Liver (tissue), 9 donors: ENCODE results near the gene FAXDC2. TPM values are rescaled to one million over a fixed set of nuclear protein-coding genes. Genes with fewer than 3 reads are reported as not detected.

Source experiments
- DNase-seq: peaks from one replicate; pipeline ENCODE4 v3.0.0-alpha.2; 2017; ENCODE audit warnings: low spot score
- H3K27ac ChIP-seq, 2 donors: one replicate each; pipeline ENCODE4 v1.7.0; 2013; ENCODE audit warnings: inconsistent platforms in 2 of 2, low read length in 2 of 2, control low read depth in 1 of 2, low read depth in 1 of 2, mild to moderate bottlenecking in 1 of 2
- H3K27me3 ChIP-seq, 4 donors: one replicate each; pipeline versions ENCODE4 v1.6.1 to v1.7.0; 2013; ENCODE audit warnings: low read length in 3 of 4, inconsistent platforms in 1 of 4, mild to moderate bottlenecking in 1 of 4, moderate library complexity in 1 of 4; ENCODE audit not compliant: control insufficient read depth in 4 of 4, insufficient read depth in 4 of 4
- H3K36me3 ChIP-seq, 4 donors: one replicate each; pipeline versions ENCODE4 v1.6.1 to v1.7.0; 2013; ENCODE audit warnings: low read length in 3 of 4, mild to moderate bottlenecking in 3 of 4, low read depth in 1 of 4, moderate library complexity in 1 of 4; ENCODE audit not compliant: control insufficient read depth in 4 of 4, insufficient read depth in 3 of 4
- H3K4me1 ChIP-seq, 4 donors: one replicate each; pipeline versions ENCODE4 v1.6.1 to v1.7.0; 2013; ENCODE audit warnings: low read length in 3 of 4, mild to moderate bottlenecking in 3 of 4, moderate library complexity in 1 of 4; ENCODE audit not compliant: control insufficient read depth in 4 of 4, insufficient read depth in 4 of 4
- H3K4me3 ChIP-seq, 3 donors: one replicate each; pipeline versions ENCODE4 v1.6.1 to v1.7.0; 2013; ENCODE audit warnings: low read length in 3 of 3, control low read depth in 1 of 3, low read depth in 1 of 3, mild to moderate bottlenecking in 1 of 3
- H3K9ac ChIP-seq, 2 donors: one replicate each; pipeline ENCODE4 v1.7.0; 2013; ENCODE audit warnings: low read length in 2 of 2, mild to moderate bottlenecking in 2 of 2, moderate library complexity in 2 of 2, control low read depth in 1 of 2, low read depth in 1 of 2
- H3K9me3 ChIP-seq, 4 donors: one replicate each; pipeline versions ENCODE4 v1.6.1 to v1.7.0; 2013; ENCODE audit warnings: low read length in 3 of 4; ENCODE audit not compliant: control insufficient read depth in 4 of 4
- ATF3 ChIP-seq: IDR thresholded peaks from 2 replicates; pipeline ENCODE4 v1.6.1; 2016; ENCODE audit warnings: antibody characterized with exemption
- CTCF ChIP-seq: fragments of 150-350 bp; IDR thresholded peaks from 2 replicates; pipeline ENCODE4 v1.5.1; 2017; ENCODE audit warnings: improper control_type of control experiment, low read depth, low read length; ENCODE audit not compliant: missing input control
- EGR1 ChIP-seq, 2 donors: IDR thresholded peaks; 2 replicates each; pipeline ENCODE4 v1.6.1; 2016 to 2018; ENCODE audit warnings: antibody characterized with exemption in 2 of 2, low read depth in 2 of 2
- FOXA1 ChIP-seq: IDR thresholded peaks from 2 replicates; pipeline ENCODE4 v1.6.1; 2016; ENCODE audit warnings: antibody characterized with exemption
- FOXA2 ChIP-seq: IDR thresholded peaks from 2 replicates; pipeline ENCODE4 v1.6.1; 2016; ENCODE audit warnings: antibody characterized with exemption
- GABPA ChIP-seq, 2 donors: IDR thresholded peaks in 1 of 2; conservative IDR thresholded peaks in 1 of 2; 2 replicates each; pipeline ENCODE4 v1.6.1; 2016; ENCODE audit warnings: antibody characterized with exemption in 2 of 2, mild to moderate bottlenecking in 1 of 2, moderate library complexity in 1 of 2
- HNF4A ChIP-seq, 2 donors: conservative IDR thresholded peaks; 2 replicates each; pipeline ENCODE4 v1.6.1; 2016; ENCODE audit warnings: antibody characterized with exemption in 2 of 2, mild to moderate bottlenecking in 2 of 2
- HNF4G ChIP-seq: IDR thresholded peaks from 2 replicates; pipeline ENCODE4 v1.6.1; 2016; ENCODE audit warnings: antibody characterized with exemption
- MAX ChIP-seq: IDR thresholded peaks from 2 replicates; pipeline ENCODE4 v1.6.1; 2016; ENCODE audit warnings: antibody characterized with exemption
- NR2F2 ChIP-seq: IDR thresholded peaks from 2 replicates; pipeline ENCODE4 v1.6.1; 2016; ENCODE audit warnings: antibody characterized with exemption
- RAD21 ChIP-seq, 2 donors: IDR thresholded peaks; 2 replicates each; pipeline ENCODE4 v1.6.1; 2016; ENCODE audit warnings: antibody characterized with exemption in 2 of 2, mild to moderate bottlenecking in 2 of 2
- REST ChIP-seq: IDR thresholded peaks from 2 replicates; pipeline ENCODE4 v1.6.1; 2016; ENCODE audit warnings: antibody characterized with exemption, mild to moderate bottlenecking
- RXRA ChIP-seq, 2 donors: IDR thresholded peaks; 2 replicates each; pipeline ENCODE4 v1.6.1; 2017 to 2018; ENCODE audit warnings: antibody characterized with exemption in 2 of 2, mild to moderate bottlenecking in 1 of 2
- SP1 ChIP-seq: IDR thresholded peaks from 2 replicates; pipeline ENCODE4 v1.6.1; 2018; ENCODE audit warnings: antibody characterized with exemption, mild to moderate bottlenecking
- TAF1 ChIP-seq: conservative IDR thresholded peaks from 2 replicates; pipeline ENCODE4 v1.6.1; 2016; ENCODE audit warnings: antibody characterized with exemption, mild to moderate bottlenecking
- YY1 ChIP-seq: IDR thresholded peaks from 2 replicates; pipeline ENCODE4 v1.6.1; 2016; ENCODE audit warnings: antibody characterized with exemption, mild to moderate bottlenecking
- ZBTB33 ChIP-seq: IDR thresholded peaks from 2 replicates; pipeline ENCODE4 v1.6.1; 2016; ENCODE audit warnings: antibody characterized with exemption
- WGBS: extraction: QIAGEN DNeasy Blood & Tissue Kit; methylation state at CpG from one replicate; pipeline ENCODE4 v1.1.7; 2013; 5-methylcytosine and 5-hydroxymethylcytosine counted together
- polyA plus RNA-seq, 2 donors: library from polyadenylated mRNA; stranded (reverse) in 1 of 2; unstranded in 1 of 2; fragments of 200-250 nt in 1 of 2; fragments of >200 nt in 1 of 2; fragmentation: Nextera tagmentation in 1 of 2; extraction: Ambion mirVana in 1 of 2; gene quantifications; one replicate each; pipeline versions ENCODE4 v1.2.1 to v1.2.3, GENCODE V29; 2013 to 2015
- total RNA-seq, 2 donors: library from RNA; depleted of rRNA; stranded (reverse); fragments of >200 nt; gene quantifications; one replicate each; pipeline ENCODE4 v1.2.3, GENCODE V29; 2014
- donor health status: healthy.
- donor health status: healthy.
- donor health status: healthy.
- donor health status: healthy.
- donor health status: healthy.

FAXDC2 gene
- total and polyA plus RNA-seq, 4 donors: 27.5 to 110 (median 64.5) TPM

- WGBS: 62% methylated on average over 5 of the region's 5 CpGs
- no peak overlapping the region for H3K4me3 ChIP-seq
- H3K27me3 ChIP-seq: no peaks in the 10 kb centered on the region
- H3K27ac ChIP-seq: no peak overlapping the region
- TF ChIP-seq YY1 (no peak), RXRA (IDR thresholded peaks at IDR 0.05) (no peak), RAD21 (IDR thresholded peaks at IDR 0.05) (no peak), REST (no peak), FOXA1 (no peak), CTCF (no peak), SP1 (no peak), TAF1 (no peak), MAX (no peak)
- H3K9ac ChIP-seq: no peak overlapping the region
- DNase-seq: no peak
- H3K36me3 ChIP-seq: peaks cover 0 to 20% (median 15%) of the 10 kb centered on the region in 4 donors
- H3K4me1 ChIP-seq: peaks cover 0 to 3% (median 1%) of the 10 kb centered on the region in 4 donors
- H3K9me3 ChIP-seq: no peaks in the 10 kb centered on the region
Observed at GRCh38 chr5:154865466-154866184, 15.2 kb upstream of the FAXDC2 start.

GRCh38 chr5:154863291-154864080 is 13.1 kb upstream of the FAXDC2 start:
- WGBS: 95% methylated on average over 7 of the region's 7 CpGs
- Histone ChIP-seq H3K27ac (no peak overlapping the region), H3K9me3 (no peaks in the 10 kb centered on the region), H3K36me3 (peaks cover 0 to 17% (median 12%) of the 10 kb centered on the region in 4 donors), H3K27me3 (no peaks in the 10 kb centered on the region), H3K9ac (no peak overlapping the region), H3K4me1 (peaks cover 4 to 18% (median 17%) of the 10 kb centered on the region in 4 donors), H3K4me3 (no peak overlapping the region)
- DNase-seq: no peak
- TF ChIP-seq HNF4A (conservative IDR thresholded peaks at IDR 0.05) (no peak), FOXA2 (no peak), GABPA (IDR thresholded peaks at IDR 0.05 in 1 of 2, conservative IDR thresholded peaks at IDR 0.05 in 1 of 2) (no peak), FOXA1 (no peak), RAD21 (IDR thresholded peaks at IDR 0.05) (no peak), TAF1 (no peak), ATF3 (no peak), ZBTB33 (no peak), EGR1 (IDR thresholded peaks at IDR 0.05; ENCODE audit: low read depth in 2 of 2) (no peak), HNF4G (no peak), REST (no peak), NR2F2 (no peak), RXRA (IDR thresholded peaks at IDR 0.05) (no peak), SP1 (no peak)
